ENCODE results near the gene HECW1. TPM values are rescaled to one million over a fixed set of nuclear protein-coding genes. Genes with fewer than 3 reads are reported as not detected.

Gene HECW1
- total RNA-seq, 1 experiment from 2014 or later, result 0.77 TPM

DNA sequence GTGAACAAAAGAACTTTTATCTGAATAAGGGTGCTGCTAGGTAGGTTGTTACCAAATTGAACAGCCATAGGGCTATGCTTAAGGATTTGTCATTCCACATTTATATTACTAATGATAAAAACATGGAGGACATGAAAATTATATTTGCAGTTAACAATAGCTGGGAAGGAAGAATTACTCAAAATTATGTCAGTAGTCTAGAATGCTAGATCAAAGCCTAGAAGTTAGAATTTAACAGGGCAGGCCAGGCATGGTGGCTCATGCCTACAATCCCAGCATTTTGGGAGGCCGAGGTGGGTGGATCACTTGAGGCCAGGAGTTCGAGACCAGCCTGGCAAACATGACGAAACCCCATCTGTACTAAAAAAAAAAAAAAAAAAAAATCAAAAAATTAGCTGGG is 479.9 kb downstream of the HECW1 start:
- Histone ChIP-seq H3K4me3 (ENCODE audit: low read depth in 2 of 2, low read length in 2 of 2) (no peak overlapping the region), H3K27me3 (ENCODE audit: control insufficient read depth, insufficient read depth, low read length) (no peaks in the 10 kb centered on the region), H3K36me3 (ENCODE audit: control insufficient read depth, insufficient read depth, low read length) (no peaks in the 10 kb centered on the region; the same call in 1 of the 2 replicates), H3K27ac (ENCODE audit: low read length) (no peak overlapping the region), H3K4me1 (ENCODE audit: control insufficient read depth, insufficient read depth, low read length) (peaks cover 23% of the 10 kb centered on the region), H3K9me3 (ENCODE audit: control insufficient read depth, insufficient read depth, low read depth, low read length) (no peaks in the 10 kb centered on the region)
- POLR2A ChIA-PET, result interaction anchor here (0.6 kb wide), 1 partner anchor 119 kb away, joined by 4 read pairs; no protein-coding TSS in a partner anchor
- in situ Hi-C loops (cut with HindIII; ENCODE audit: low pct_unique_long_range_greater_than_20kb, low sequenced_read_pairs) (loop anchor here (25.0 kb wide), 1 partner anchor 120 kb away; no protein-coding TSS in a partner anchor), intact Hi-C loops (cut with micrococcal nuclease; ENCODE audit: unreplicated experiment) (no loop called here)
- no peak for TF ChIP-seq TCF7L2 (IDR thresholded peaks at IDR 0.05; ENCODE audit: low read depth, low read length)
- TF ChIP-seq CTCF (IDR thresholded peaks at IDR 0.05), result no peak
- TF ChIP-seq, protein P1, sequence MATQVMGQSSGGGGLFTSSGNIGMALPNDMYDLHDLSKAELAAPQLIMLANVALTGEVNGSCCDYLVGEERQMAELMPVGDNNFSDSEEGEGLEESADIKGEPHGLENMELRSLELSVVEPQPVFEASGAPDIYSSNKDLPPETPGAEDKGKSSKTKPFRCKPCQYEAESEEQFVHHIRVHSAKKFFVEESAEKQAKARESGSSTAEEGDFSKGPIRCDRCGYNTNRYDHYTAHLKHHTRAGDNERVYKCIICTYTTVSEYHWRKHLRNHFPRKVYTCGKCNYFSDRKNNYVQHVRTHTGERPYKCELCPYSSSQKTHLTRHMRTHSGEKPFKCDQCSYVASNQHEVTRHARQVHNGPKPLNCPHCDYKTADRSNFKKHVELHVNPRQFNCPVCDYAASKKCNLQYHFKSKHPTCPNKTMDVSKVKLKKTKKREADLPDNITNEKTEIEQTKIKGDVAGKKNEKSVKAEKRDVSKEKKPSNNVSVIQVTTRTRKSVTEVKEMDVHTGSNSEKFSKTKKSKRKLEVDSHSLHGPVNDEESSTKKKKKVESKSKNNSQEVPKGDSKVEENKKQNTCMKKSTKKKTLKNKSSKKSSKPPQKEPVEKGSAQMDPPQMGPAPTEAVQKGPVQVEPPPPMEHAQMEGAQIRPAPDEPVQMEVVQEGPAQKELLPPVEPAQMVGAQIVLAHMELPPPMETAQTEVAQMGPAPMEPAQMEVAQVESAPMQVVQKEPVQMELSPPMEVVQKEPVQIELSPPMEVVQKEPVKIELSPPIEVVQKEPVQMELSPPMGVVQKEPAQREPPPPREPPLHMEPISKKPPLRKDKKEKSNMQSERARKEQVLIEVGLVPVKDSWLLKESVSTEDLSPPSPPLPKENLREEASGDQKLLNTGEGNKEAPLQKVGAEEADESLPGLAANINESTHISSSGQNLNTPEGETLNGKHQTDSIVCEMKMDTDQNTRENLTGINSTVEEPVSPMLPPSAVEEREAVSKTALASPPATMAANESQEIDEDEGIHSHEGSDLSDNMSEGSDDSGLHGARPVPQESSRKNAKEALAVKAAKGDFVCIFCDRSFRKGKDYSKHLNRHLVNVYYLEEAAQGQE (IDR thresholded peaks at IDR 0.05; ENCODE audit: insufficient read depth in 1 of 2, low read depth in 2 of 2, low read length in 1 of 2), result no peak
- TF ChIP-seq POLR2AphosphoS5 (IDR thresholded peaks at IDR 0.05; ENCODE audit: low read depth, low read length), result no peak
- no peak for TF ChIP-seq SIN3A (IDR thresholded peaks at IDR 0.05; ENCODE audit: borderline replicate concordance, insufficient read depth, low read depth, low read length)
- no peak for ATAC-seq
- no peak for DNase-seq (ENCODE audit: low read depth, low spot score)
- BruUV-seq (replicated peaks), result no TSS peak
- CTCF ChIA-PET, result interaction anchor here (0.6 to 0.7 kb wide), 2 partner anchors 10 to 1828 kb away, joined by 3 to 7 read pairs; no protein-coding TSS in a partner anchor

DNA sequence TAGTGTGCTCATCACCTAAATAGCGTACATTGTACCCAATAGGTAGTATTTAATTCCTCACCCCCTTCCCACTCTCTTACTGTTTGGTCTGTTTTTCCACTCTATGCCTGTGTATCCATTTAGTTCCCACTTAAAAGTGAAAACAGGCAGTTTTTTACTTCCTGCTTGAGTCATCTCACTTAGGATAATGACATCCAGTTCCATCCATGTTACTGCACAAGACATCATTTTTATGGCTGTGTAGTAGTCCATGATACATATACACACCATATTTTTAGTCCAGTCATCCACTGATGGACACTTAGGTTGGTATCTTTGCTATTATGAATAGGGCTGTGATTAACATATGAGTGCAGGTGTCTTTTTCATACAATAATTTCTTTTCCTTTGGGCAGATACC is 480.6 kb downstream of the HECW1 start:
- intact Hi-C loops (cut with micrococcal nuclease; ENCODE audit: unreplicated experiment), result no loop called here
- Histone ChIP-seq H3K36me3 (ENCODE audit: control insufficient read depth, insufficient read depth, low read length) (no peaks in the 10 kb centered on the region; the same call in 1 of the 2 replicates), H3K4me1 (ENCODE audit: control insufficient read depth, insufficient read depth, low read length) (peaks cover 21% of the 10 kb centered on the region), H3K4me3 (ENCODE audit: low read depth in 2 of 2, low read length in 2 of 2) (no peak overlapping the region), H3K27me3 (ENCODE audit: control insufficient read depth, insufficient read depth, low read length) (no peaks in the 10 kb centered on the region), H3K27ac (ENCODE audit: low read length) (no peak overlapping the region), H3K9me3 (ENCODE audit: control insufficient read depth, insufficient read depth, low read depth, low read length) (no peaks in the 10 kb centered on the region)
- no TSS peak for BruUV-seq (replicated peaks)
- ChIA-PET CTCF (interaction anchor here (0.6 to 0.7 kb wide), 2 partner anchors 11 to 1829 kb away, joined by 3 to 7 read pairs; no protein-coding TSS in a partner anchor), POLR2A (interaction anchor here (0.6 kb wide), 1 partner anchor 118 kb away, joined by 4 read pairs; no protein-coding TSS in a partner anchor)
- in situ Hi-C loops (cut with HindIII; ENCODE audit: low pct_unique_long_range_greater_than_20kb, low sequenced_read_pairs), result loop anchor here (25.0 kb wide), 1 partner anchor 119 kb away; no protein-coding TSS in a partner anchor
- DNase-seq (ENCODE audit: low read depth, low spot score) (no peak), ATAC-seq (no peak)
- TF ChIP-seq SIN3A (IDR thresholded peaks at IDR 0.05; ENCODE audit: borderline replicate concordance, insufficient read depth, low read depth, low read length) (no peak), TCF7L2 (IDR thresholded peaks at IDR 0.05; ENCODE audit: low read depth, low read length) (no peak), CTCF (IDR thresholded peaks at IDR 0.05) (no peak), POLR2AphosphoS5 (IDR thresholded peaks at IDR 0.05; ENCODE audit: low read depth, low read length) (no peak)
- TF ChIP-seq, protein P1 (IDR thresholded peaks at IDR 0.05; ENCODE audit: insufficient read depth in 1 of 2, low read depth in 2 of 2, low read length in 1 of 2), result no peak
